Rectal smooth muscle tissue (tissue), 1 donor: ENCODE results near the gene PIK3C3.
"Not testable (repeated sequence)": the region's sequence is repeated elsewhere in the genome, so short reads cannot be mapped to it uniquely, and the experiment has no call there.

Experiments
- H3K27ac ChIP-seq: one replicate; pipeline ENCODE4 v1.7.0; 2013; ENCODE audit warnings: low read depth, low read length, inconsistent platforms
- H3K27me3 ChIP-seq: one replicate; pipeline ENCODE4 v1.7.0; 2013; ENCODE audit warnings: low read length; ENCODE audit not compliant: control insufficient read depth, insufficient read depth
- H3K36me3 ChIP-seq: one replicate; pipeline ENCODE4 v1.7.0; 2013; ENCODE audit warnings: low read length; ENCODE audit not compliant: control insufficient read depth, insufficient read depth
- H3K4me1 ChIP-seq: one replicate; pipeline ENCODE4 v1.7.0; 2013; ENCODE audit warnings: low read length; ENCODE audit not compliant: control insufficient read depth, insufficient read depth
- H3K4me3 ChIP-seq: one replicate; pipeline ENCODE4 v1.7.0; 2013; ENCODE audit warnings: low read length
- H3K9ac ChIP-seq: one replicate; pipeline ENCODE4 v1.7.0; 2013; ENCODE audit warnings: low read length

Gene PIK3C3

GRCh38 chr18:42032447-42032846 lies 77.4 kb downstream of the PIK3C3 start:
- no peak overlapping the region for H3K9ac ChIP-seq
- H3K27me3 ChIP-seq = no peaks in the 10 kb centered on the region
- H3K36me3 ChIP-seq = peaks cover 8% of the 10 kb centered on the region
- no peak overlapping the region for H3K27ac ChIP-seq
- no peaks in the 10 kb centered on the region for H3K4me1 ChIP-seq
- no peak overlapping the region for H3K4me3 ChIP-seq

- Histone ChIP-seq H3K27ac (no peak overlapping the region), H3K27me3 (no peaks in the 10 kb centered on the region), H3K4me1 (no peaks in the 10 kb centered on the region), H3K4me3 (no peak overlapping the region), H3K36me3 (peaks cover 8% of the 10 kb centered on the region), H3K9ac (no peak overlapping the region)
These were observed 78.2 kb downstream of the PIK3C3 start for GRCh38 chr18:42033137-42033810.

GRCh38 chr18:42038936-42039335 lies 83.9 kb downstream of the PIK3C3 start:
- Histone ChIP-seq H3K4me1 (no peaks in the 10 kb centered on the region), H3K27me3 (no peaks in the 10 kb centered on the region), H3K36me3 (peaks cover 11% of the 10 kb centered on the region), H3K27ac (no peak overlapping the region), H3K4me3 (no peak overlapping the region), H3K9ac (no peak overlapping the region)

GRCh38 chr18:42039396-42039795 lies 84.4 kb downstream of the PIK3C3 start:
- H3K27ac ChIP-seq = no peak overlapping the region
- H3K4me1 ChIP-seq = no peaks in the 10 kb centered on the region
- H3K27me3 ChIP-seq = no peaks in the 10 kb centered on the region
- no peak overlapping the region for H3K4me3 ChIP-seq
- H3K36me3 ChIP-seq = peaks cover 8% of the 10 kb centered on the region
- no peak overlapping the region for H3K9ac ChIP-seq

GRCh38 chr18:42041793-42042192 lies 86.8 kb downstream of the PIK3C3 start:
- H3K36me3 ChIP-seq = peaks cover 8% of the 10 kb centered on the region
- no peak overlapping the region for H3K9ac ChIP-seq
- H3K27ac ChIP-seq = no peak overlapping the region
- no peaks in the 10 kb centered on the region for H3K27me3 ChIP-seq
- H3K4me3 ChIP-seq = no peak overlapping the region
- H3K4me1 ChIP-seq = no peaks in the 10 kb centered on the region

- no peak overlapping the region for H3K9ac ChIP-seq
- no peak overlapping the region for H3K4me3 ChIP-seq
- peaks cover 4% of the 10 kb centered on the region for H3K36me3 ChIP-seq
- no peaks in the 10 kb centered on the region for H3K4me1 ChIP-seq
- no peak overlapping the region for H3K27ac ChIP-seq
- no peaks in the 10 kb centered on the region for H3K27me3 ChIP-seq
These were observed 90.3 kb downstream of the PIK3C3 start for GRCh38 chr18:42045346-42045745.

- no peaks in the 10 kb centered on the region for H3K27me3 ChIP-seq
- no peaks in the 10 kb centered on the region for H3K4me1 ChIP-seq
- H3K36me3 ChIP-seq = peaks cover 1% of the 10 kb centered on the region
- no peak overlapping the region for H3K4me3 ChIP-seq
- H3K9ac ChIP-seq = no peak overlapping the region
- H3K27ac ChIP-seq = no peak overlapping the region
These were observed 92.7 kb downstream of the PIK3C3 start for GRCh38 chr18:42047721-42048120.

GRCh38 chr18:42048158-42048557 lies 93.1 kb downstream of the PIK3C3 start:
- Histone ChIP-seq H3K36me3 (no peaks in the 10 kb centered on the region), H3K4me3 (no peak overlapping the region), H3K9ac (no peak overlapping the region), H3K27me3 (no peaks in the 10 kb centered on the region), H3K27ac (no peak overlapping the region), H3K4me1 (no peaks in the 10 kb centered on the region)

GRCh38 chr18:42049536-42049935 lies 94.5 kb downstream of the PIK3C3 start:
- not testable (repeated sequence) for H3K9ac ChIP-seq, H3K4me1 ChIP-seq, H3K27me3 ChIP-seq, H3K36me3 ChIP-seq, H3K4me3 ChIP-seq, H3K27ac ChIP-seq

- Histone ChIP-seq H3K9ac (no peak overlapping the region), H3K4me1 (no peaks in the 10 kb centered on the region), H3K36me3 (no peaks in the 10 kb centered on the region), H3K27ac (no peak overlapping the region), H3K27me3 (no peaks in the 10 kb centered on the region), H3K4me3 (no peak overlapping the region)
These were observed 96.4 kb downstream of the PIK3C3 start for GRCh38 chr18:42051411-42051810.

- H3K36me3 ChIP-seq = no peaks in the 10 kb centered on the region
- H3K9ac ChIP-seq = no peak overlapping the region
- no peak overlapping the region for H3K4me3 ChIP-seq
- H3K27ac ChIP-seq = no peak overlapping the region
- H3K4me1 ChIP-seq = no peaks in the 10 kb centered on the region
- no peaks in the 10 kb centered on the region for H3K27me3 ChIP-seq
These were observed 97.2 kb downstream of the PIK3C3 start for GRCh38 chr18:42052122-42052708.

- Histone ChIP-seq H3K27ac (no peak overlapping the region), H3K9ac (no peak overlapping the region), H3K36me3 (no peaks in the 10 kb centered on the region), H3K27me3 (no peaks in the 10 kb centered on the region), H3K4me3 (no peak overlapping the region), H3K4me1 (no peaks in the 10 kb centered on the region)
These were observed 98.3 kb downstream of the PIK3C3 start for GRCh38 chr18:42053188-42053781.

GRCh38 chr18:42064109-42064508 lies 109.1 kb downstream of the PIK3C3 start:
- no peak overlapping the region for H3K27ac ChIP-seq
- no peak overlapping the region for H3K9ac ChIP-seq
- no peak overlapping the region for H3K4me3 ChIP-seq
- H3K36me3 ChIP-seq = peaks cover 11% of the 10 kb centered on the region
- no peaks in the 10 kb centered on the region for H3K27me3 ChIP-seq
- no peaks in the 10 kb centered on the region for H3K4me1 ChIP-seq
